ENCODE measurements around the gene CD36. TPM values are rescaled to one million over a fixed set of nuclear protein-coding genes. Genes with fewer than 3 reads are reported as not detected.

The CD36 gene
- polyA plus RNA-seq, 1 donor: 32.9 TPM

DNA sequence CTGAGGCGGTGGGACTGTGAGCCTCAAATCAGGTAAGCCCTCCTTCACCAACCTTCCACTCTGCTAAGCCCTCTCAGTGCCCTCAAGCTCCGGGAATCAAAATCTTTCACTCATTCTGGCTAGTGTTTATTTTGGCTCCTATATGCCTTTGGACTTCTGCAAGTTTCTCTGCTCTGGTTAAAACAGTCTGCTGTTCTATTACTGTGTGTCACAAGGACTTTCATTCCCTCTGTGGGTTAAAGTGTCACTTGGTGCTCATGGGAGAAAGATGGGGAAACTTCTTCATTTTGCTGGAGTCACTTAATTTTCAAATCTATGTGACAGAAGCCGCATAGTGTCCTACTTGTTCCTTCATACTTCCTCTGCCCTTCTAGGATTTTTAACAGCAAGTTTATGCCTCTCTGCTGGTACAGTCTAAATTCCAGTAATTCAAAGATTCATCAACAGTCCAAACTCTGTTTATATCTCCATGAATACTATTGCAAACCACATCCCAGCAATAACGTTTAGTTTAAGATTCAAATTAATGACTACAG, 61.3 kb downstream of the CD36 start:
- DNase-seq: no peak

DNA sequence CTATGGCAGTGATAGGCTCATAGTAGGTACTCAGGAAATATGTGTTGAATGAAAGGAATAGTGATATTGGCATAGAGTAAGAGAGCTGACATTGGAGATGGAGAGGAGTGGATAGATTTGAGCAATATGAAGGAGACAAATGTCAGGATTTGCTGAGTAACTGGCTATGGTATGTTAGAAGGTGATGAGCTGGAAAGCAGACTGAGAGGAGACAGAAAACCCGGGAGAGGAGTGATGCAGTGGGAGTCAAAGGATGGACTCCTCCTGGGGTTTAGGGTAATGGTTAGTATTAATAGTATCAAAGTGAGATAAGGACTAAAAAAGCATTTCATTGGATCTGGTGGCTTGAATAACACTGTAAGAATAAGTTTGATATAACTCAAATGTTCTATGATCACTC, 64.8 kb downstream of the CD36 start:
- DNase-seq: no peak

DNA sequence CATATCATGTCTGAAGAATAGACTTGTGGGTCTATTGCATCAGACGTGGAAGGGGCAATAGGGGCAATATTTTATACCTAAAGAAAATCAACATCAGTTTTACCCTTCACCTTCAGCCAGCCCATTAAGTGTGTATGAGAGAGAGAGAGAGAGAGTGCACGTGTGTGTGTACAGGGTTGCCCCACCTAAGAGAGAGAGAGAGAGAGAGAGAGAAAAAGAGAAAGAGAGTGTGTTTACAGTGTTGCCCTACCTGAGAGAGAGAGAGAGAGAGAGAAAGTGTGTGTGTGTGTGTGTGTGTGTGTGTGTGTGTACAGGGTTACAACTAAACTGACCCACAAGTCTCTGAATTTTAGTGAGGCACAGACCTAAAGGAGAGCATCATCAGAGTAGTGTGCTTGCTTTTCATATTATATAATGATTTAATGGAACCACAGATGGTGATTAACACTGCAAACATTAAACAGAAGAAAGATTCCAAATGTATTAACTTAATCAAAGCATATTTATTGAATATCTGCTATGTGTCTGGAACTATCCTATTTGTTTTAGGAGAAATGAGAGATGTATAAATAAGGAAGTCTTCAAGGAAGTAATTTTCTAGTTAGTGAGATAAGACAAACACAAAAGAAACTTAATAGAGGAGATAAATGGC, 66.8 kb downstream of the CD36 start:
- no peak for DNase-seq

DNA sequence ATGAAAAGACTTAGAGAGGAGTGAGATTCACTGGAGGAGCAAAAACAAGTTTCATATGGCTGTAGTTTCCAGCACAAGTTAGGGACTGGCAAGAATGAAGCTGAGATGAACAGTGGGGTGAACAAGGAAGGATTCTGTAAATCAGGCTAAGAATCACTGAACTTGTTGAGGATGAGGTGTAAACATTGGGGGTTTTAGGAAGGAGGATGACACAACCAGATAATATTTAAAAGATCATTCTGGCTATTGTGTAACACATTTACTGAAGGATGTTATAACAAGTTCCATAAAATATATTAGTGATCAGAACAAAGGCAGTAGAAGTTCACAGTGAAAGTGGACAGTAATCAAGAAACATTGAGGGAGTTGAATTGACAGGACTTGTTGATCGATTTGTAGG, 68.9 kb downstream of the CD36 start:
- DNase-seq: no peak

DNA sequence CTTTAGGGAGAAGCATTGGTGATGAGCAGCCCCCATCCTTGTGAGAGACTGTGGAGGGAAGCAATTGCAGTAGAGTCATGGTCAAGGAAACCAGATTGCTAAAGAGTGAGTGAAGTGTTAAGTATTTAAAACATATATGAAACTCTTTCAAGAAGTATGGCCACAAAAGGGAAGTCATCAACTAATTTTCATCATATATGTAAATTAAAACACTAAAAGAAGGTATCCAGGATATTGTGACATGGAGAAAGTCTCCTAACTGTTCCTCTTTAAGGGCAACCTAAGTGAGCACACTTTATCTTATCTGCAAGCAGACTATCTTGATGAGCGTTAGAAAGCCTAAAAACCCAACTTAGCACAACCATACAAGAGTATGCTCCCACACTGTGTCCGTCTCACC, 69.7 kb downstream of the CD36 start:
- DNase-seq: no peak

DNA sequence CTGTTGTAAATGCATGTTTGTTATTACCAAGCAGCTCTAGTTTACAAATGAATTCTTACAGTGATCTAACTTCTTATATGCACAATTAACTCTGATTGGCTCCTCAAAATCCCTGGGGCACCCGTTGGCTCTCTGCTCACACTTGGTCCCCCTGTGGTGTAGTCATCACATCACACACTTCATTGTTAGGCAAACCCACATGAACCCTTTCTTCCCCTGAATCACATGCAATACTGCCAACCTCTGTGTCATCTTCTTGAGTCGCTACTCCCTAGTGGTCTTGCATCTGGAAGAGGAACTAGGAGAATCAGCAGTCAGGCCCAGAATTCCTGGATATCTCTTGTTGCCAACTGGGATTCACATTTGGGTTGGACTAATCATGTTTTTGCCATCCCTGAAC, 73.1 kb downstream of the CD36 start:
- no peak for DNase-seq

DNA sequence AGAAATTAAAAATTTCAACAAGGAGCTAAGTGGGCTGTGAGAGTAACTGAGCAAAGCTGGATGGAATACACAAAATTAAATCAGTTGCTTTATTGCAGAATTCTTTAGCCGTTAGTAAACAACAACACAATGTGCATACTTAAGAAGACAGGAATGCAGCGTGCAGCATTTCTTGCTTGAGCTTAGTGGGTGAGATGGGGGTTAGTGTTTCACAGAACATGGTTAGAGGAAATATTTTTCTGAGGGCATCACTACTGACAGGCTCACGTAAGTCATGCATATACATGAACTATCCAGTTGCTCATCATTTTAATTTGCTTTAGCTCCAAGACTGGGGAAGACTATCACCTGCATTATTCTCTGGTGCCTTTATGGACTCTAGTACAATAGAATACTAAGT, 80.8 kb downstream of the CD36 start:
- DNase-seq: no peak

DNA sequence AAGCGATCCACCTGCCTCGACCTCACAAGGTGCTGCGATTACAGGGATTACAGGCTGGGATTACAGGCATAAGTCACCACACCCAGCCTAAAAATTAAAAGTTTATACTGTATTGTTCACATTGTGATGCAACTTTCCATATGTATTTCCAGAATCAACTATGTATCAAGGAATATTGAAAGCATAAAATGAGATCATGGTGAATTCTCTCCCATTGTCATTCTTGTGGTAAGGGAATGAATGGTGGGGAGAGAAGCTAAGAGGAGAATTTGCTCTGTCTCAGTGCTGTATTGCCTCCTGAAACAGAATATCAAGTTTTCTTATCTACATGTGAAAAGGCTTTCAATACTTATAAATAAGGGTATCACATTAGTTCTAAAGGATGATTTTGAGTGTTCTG, 81.7 kb downstream of the CD36 start:
- DNase-seq: no peak

DNA sequence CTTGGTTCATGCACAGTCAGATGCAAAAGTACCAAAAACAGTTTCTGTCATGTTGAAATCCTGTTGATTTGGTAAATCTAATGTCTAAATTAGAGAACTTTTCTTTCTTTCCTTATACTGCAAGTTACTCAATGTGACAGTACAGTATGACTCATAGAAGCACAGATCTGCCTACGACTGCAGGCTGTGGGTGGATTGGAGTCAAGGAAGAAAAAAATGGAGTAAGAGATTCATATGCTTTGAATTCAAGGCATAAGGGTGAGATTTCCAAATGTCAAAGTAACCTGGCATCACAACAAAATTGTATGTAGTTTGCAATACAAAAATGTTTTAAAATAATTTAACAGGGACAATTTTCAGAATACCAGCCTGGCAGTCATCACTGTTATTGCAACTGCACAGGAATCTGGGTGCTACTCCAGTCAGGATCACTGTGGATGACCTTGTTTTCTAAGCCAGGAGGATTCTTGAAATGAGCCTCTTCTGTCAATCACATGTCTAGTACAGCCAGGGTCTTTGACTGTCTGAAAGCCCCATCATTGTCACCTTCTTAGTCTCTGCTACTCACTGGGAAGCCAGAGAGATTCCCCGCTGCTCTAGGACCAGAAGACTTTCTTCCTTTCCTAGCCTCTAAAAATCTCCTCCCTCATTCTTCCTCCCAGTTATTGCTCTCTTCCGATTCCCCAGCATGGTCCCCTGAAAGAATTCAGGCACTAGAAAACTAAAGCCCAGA, 83.6 kb downstream of the CD36 start:
- no peak for DNase-seq

DNA sequence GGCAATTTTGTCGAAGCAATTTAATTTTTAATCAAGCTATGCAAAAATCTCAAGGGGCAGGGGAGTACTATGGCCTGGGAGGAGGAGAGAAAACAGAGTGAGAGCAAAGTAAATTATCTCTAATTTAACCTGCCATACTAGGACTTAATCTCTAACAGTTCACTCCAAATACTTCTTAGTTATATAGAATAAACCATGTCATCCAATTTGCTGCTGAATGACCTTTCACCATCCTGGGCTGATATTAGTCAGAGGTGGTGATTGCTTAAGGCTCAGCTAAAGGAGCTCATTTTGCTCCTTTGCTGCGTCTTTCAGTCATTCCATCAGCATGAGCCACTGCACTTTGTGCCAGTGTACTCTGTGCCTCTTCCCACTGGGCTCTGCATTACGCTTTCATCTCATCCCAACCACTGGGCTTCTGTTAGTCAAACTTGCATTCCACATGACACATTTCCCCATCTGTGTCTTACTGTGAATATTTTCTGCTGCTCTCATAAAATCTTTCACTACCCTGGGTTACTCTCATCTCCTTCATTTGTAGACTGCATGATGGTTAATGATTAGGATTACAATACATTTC, 84.3 kb downstream of the CD36 start:
- DNase-seq: no peak

DNA sequence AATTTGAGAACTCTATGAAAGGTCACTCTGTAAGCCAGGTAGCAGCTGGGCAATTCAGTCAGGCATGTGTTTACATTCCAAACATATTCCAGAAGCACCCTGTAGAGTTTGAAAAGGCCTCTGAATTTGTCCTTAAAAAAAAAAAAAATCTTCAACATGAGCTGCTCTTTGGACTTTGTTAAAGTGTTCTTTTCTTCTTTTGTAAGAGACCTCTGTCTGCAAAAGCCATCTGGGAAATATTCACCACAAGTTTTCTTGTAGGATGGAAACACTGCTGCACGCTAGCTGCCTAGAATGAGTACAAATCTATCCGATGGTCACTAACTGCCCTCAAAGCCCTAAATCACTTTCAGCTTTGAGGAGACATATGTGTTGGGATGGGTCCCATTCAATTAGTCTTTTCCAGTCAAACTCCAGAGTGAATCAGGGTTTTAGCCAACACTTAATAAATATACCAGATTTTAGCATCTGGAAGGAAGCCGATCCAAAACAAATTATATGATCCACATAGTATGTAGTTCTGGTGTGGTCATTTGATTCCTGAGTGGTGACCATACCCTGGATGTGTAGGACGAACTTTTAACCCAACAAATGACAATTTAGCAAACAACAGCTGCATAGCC, 85.9 kb downstream of the CD36 start:
- peak; percentile 82 for DNase-seq

DNA sequence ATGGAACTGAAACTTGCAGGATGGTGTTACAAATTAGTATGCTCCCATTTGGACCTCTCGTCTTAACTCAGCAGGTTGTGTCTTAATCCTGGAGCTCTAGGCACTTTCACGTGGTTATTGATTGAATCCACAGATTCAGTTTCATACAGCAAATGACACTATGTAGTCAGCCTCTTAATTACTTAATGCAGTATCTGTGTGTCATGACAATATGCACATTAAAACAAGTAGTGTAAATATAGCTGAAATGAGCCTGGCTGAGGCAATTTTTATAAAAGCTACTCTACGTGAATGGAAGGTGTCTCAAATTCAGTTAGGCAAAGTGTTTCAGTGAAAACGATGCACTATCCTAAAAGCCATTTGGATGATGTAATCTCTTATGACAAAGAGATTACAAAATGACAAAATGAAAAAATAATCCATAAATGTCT, 86.8 kb downstream of the CD36 start:
- DNase-seq: no peak

Other genes starting within 250 kb of the CD36 start
- not detected for gene GNAT3, start 126.6 kb upstream of the CD36 start, polyA plus RNA-seq (ENCODE audit: insufficient read length)

All from left kidney (tissue), 2 donors.